Measurements from ENCODE around the gene TMEM37.

- TF ChIP-seq CTCF (IDR thresholded peaks at IDR 0.05) (no peak), POLR2A (IDR thresholded peaks at IDR 0.05) (no peak)
These were observed 48.1 kb upstream of the TMEM37 start for GRCh38 chr2:119383410-119384140.
